ENCODE measurements around the gene SORCS3.

DNA sequence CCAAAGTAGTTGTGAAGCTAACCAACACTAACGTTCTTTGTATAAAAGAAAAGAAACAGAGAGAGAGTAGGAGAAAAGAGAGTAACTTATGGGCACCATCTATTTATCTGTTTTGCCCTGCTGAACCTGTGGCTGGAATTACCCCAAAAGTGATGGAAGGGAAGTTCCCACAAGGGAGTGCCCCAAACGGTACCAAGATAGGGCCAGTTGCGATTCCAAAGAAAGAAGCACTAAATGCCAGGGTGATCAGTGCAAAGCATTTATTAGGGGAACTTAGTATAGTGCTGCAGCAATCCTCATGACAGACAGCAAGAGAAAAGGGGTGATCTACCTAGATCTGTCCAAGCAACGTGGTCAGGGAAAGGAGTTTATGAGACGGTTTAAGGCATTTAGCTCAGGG lies 190.2 kb downstream of the SORCS3 start:
- TF ChIP-seq, protein P1, sequence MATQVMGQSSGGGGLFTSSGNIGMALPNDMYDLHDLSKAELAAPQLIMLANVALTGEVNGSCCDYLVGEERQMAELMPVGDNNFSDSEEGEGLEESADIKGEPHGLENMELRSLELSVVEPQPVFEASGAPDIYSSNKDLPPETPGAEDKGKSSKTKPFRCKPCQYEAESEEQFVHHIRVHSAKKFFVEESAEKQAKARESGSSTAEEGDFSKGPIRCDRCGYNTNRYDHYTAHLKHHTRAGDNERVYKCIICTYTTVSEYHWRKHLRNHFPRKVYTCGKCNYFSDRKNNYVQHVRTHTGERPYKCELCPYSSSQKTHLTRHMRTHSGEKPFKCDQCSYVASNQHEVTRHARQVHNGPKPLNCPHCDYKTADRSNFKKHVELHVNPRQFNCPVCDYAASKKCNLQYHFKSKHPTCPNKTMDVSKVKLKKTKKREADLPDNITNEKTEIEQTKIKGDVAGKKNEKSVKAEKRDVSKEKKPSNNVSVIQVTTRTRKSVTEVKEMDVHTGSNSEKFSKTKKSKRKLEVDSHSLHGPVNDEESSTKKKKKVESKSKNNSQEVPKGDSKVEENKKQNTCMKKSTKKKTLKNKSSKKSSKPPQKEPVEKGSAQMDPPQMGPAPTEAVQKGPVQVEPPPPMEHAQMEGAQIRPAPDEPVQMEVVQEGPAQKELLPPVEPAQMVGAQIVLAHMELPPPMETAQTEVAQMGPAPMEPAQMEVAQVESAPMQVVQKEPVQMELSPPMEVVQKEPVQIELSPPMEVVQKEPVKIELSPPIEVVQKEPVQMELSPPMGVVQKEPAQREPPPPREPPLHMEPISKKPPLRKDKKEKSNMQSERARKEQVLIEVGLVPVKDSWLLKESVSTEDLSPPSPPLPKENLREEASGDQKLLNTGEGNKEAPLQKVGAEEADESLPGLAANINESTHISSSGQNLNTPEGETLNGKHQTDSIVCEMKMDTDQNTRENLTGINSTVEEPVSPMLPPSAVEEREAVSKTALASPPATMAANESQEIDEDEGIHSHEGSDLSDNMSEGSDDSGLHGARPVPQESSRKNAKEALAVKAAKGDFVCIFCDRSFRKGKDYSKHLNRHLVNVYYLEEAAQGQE (IDR thresholded peaks at IDR 0.05) = no peak
- TF ChIP-seq, protein P2, sequence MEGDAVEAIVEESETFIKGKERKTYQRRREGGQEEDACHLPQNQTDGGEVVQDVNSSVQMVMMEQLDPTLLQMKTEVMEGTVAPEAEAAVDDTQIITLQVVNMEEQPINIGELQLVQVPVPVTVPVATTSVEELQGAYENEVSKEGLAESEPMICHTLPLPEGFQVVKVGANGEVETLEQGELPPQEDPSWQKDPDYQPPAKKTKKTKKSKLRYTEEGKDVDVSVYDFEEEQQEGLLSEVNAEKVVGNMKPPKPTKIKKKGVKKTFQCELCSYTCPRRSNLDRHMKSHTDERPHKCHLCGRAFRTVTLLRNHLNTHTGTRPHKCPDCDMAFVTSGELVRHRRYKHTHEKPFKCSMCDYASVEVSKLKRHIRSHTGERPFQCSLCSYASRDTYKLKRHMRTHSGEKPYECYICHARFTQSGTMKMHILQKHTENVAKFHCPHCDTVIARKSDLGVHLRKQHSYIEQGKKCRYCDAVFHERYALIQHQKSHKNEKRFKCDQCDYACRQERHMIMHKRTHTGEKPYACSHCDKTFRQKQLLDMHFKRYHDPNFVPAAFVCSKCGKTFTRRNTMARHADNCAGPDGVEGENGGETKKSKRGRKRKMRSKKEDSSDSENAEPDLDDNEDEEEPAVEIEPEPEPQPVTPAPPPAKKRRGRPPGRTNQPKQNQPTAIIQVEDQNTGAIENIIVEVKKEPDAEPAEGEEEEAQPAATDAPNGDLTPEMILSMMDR (IDR thresholded peaks at IDR 0.05; ENCODE audit: low read depth, low read length, missing input control) = no peak
- no peak for TF ChIP-seq RAD21 (IDR thresholded peaks at IDR 0.05)
- TF ChIP-seq SP1 (IDR thresholded peaks at IDR 0.05) = no peak
- no peak for TF ChIP-seq HNF4G (IDR thresholded peaks at IDR 0.05)
- no peak for TF ChIP-seq JUND (IDR thresholded peaks at IDR 0.05)
- TF ChIP-seq, protein P3, sequence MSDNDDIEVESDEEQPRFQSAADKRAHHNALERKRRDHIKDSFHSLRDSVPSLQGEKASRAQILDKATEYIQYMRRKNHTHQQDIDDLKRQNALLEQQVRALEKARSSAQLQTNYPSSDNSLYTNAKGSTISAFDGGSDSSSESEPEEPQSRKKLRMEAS (IDR thresholded peaks at IDR 0.05) = no peak
- TF ChIP-seq TAF1 (conservative IDR thresholded peaks at IDR 0.05) = no peak
- TF ChIP-seq, protein P4, sequence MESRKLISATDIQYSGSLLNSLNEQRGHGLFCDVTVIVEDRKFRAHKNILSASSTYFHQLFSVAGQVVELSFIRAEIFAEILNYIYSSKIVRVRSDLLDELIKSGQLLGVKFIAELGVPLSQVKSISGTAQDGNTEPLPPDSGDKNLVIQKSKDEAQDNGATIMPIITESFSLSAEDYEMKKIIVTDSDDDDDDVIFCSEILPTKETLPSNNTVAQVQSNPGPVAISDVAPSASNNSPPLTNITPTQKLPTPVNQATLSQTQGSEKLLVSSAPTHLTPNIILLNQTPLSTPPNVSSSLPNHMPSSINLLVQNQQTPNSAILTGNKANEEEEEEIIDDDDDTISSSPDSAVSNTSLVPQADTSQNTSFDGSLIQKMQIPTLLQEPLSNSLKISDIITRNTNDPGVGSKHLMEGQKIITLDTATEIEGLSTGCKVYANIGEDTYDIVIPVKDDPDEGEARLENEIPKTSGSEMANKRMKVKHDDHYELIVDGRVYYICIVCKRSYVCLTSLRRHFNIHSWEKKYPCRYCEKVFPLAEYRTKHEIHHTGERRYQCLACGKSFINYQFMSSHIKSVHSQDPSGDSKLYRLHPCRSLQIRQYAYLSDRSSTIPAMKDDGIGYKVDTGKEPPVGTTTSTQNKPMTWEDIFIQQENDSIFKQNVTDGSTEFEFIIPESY (IDR thresholded peaks at IDR 0.05) = no peak
- no peak for TF ChIP-seq YY1 (IDR thresholded peaks at IDR 0.05)
- no peak for TF ChIP-seq FOXA1 (IDR thresholded peaks at IDR 0.05)
- TF ChIP-seq HNF4A (conservative IDR thresholded peaks at IDR 0.05) = no peak
